HG03139 (cell line): ENCODE data around the gene RENBP.

Experiments
- ATAC-seq: cut with Tn5 transposase; IDR thresholded peaks from one replicate; pipeline ENCODE4 v1.9.1; 2021; ENCODE audit not compliant: unreplicated experiment

Gene RENBP

GRCh38 chrX:153971124-153971449, 26.6 kb upstream of the RENBP start:
- ATAC-seq: peak; percentile 26

GRCh38 chrX:153970357-153971123, 26.1 kb upstream of the RENBP start:
- ATAC-seq: no peak

- ATAC-seq: no peak
Observed at GRCh38 chrX:153969904-153970356, 25.5 kb upstream of the RENBP start.

GRCh38 chrX:153969125-153969903, 24.9 kb upstream of the RENBP start:
- no peak for ATAC-seq

- ATAC-seq: no peak
Observed at GRCh38 chrX:153968754-153969124, 24.3 kb upstream of the RENBP start.

GRCh38 chrX:153968255-153968654, 23.8 kb upstream of the RENBP start:
- no peak for ATAC-seq

GRCh38 chrX:153967536-153968224, 23.2 kb upstream of the RENBP start:
- no peak for ATAC-seq

- ATAC-seq: no peak
Observed at GRCh38 chrX:153966841-153967535, 22.5 kb upstream of the RENBP start.

- no peak for ATAC-seq
Observed at GRCh38 chrX:153966283-153966688, 21.8 kb upstream of the RENBP start.

- ATAC-seq: no peak
Observed at GRCh38 chrX:153965406-153965805, 21.0 kb upstream of the RENBP start.

- no peak for ATAC-seq
Observed at GRCh38 chrX:153964105-153964504, 19.7 kb upstream of the RENBP start.

- ATAC-seq: no peak
Observed at GRCh38 chrX:153963546-153963945, 19.1 kb upstream of the RENBP start.

- ATAC-seq: no peak
Observed at GRCh38 chrX:153961292-153961691, 16.8 kb upstream of the RENBP start.

GRCh38 chrX:153960786-153961185, 16.3 kb upstream of the RENBP start:
- no peak for ATAC-seq

- no peak for ATAC-seq
Observed at GRCh38 chrX:153960077-153960476, 15.6 kb upstream of the RENBP start.

GRCh38 chrX:153959649-153960048, 15.2 kb upstream of the RENBP start:
- no peak for ATAC-seq

GRCh38 chrX:153958605-153959004, 14.2 kb upstream of the RENBP start:
- no peak for ATAC-seq

GRCh38 chrX:153957224-153957623, 12.8 kb upstream of the RENBP start:
- no peak for ATAC-seq

GRCh38 chrX:153956044-153956907, 11.8 kb upstream of the RENBP start:
- ATAC-seq: no peak

- no peak for ATAC-seq
Observed at GRCh38 chrX:153955228-153955732, 10.8 kb upstream of the RENBP start.
